B cell (primary cell): ENCODE results near the gene CTDNEP1. TPM values are rescaled to one million over a fixed set of nuclear protein-coding genes. Genes with fewer than 3 reads are reported as not detected.

Source experiments
- ATAC-seq: fragments of 200-7000 bp; cut with Tn5 transposase; one replicate; pipeline ENCODE4 v1.10.0; 2021; ENCODE audit warnings: low read depth, mild to moderate bottlenecking, moderate number of reproducible peaks, moderate library complexity
- CTCF ChIA-PET: fragments of 350-600 bp; sonication (Branson Sonifier 250); formaldehyde crosslinking; loops from one replicate; lab custom pipeline; 2021; ENCODE audit warnings: antibody characterized with exemption, inconsistent platforms; lab: Charles Lee
- POLR2A ChIA-PET: fragments of 350-600 bp; sonication (Branson Sonifier 250); formaldehyde crosslinking; loops from one replicate; lab custom pipeline; 2021; ENCODE audit warnings: antibody characterized with exemption; lab: Charles Lee
- DNase-seq: peaks from one replicate; pipeline ENCODE4 v3.0.0; 2013
- H2AFZ ChIP-seq: 2 replicates; pipeline ENCODE4 v1.6.1; 2012; ENCODE audit warnings: mild to moderate bottlenecking, low read depth, low read length; ENCODE audit not compliant: insufficient read depth, poor library complexity, severe bottlenecking
- H3K27ac ChIP-seq, 2 donors: 1 replicate in 1 of 2; 2 replicates in 1 of 2; pipeline ENCODE4 v1.5.1; 2012 to 2013; ENCODE audit warnings: low read length in 2 of 2, mild to moderate bottlenecking in 2 of 2, moderate library complexity in 1 of 2
- H3K27me3 ChIP-seq, 4 experiments: fragments of 200-600 bp in 1 of 4; sonication (generic) in 1 of 4; replicated peaks in 1 of 4; 1 replicate in 2 of 4; 2 replicates in 2 of 4; pipeline versions ENCODE4 v1.6.1 to v1.7.0; 2013 to 2016; ENCODE audit warnings: low read length in 3 of 4, mild to moderate bottlenecking in 2 of 4, mixed read lengths in 1 of 4, moderate library complexity in 1 of 4; ENCODE audit not compliant: insufficient read depth in 4 of 4, control insufficient read depth in 3 of 4; ENCODE audit errors: control extremely low read depth in 1 of 4
- H3K36me3 ChIP-seq, 2 experiments: replicated peaks in 1 of 2; 1 replicate in 1 of 2; 2 replicates in 1 of 2; pipeline versions ENCODE4 v1.6.1 to v1.7.1; 2013; ENCODE audit warnings: low read length in 1 of 2; ENCODE audit not compliant: insufficient read depth in 2 of 2, control insufficient read depth in 1 of 2; ENCODE audit errors: control extremely low read depth in 1 of 2, extremely low read depth in 1 of 2
- H3K4me1 ChIP-seq, 2 donors: fragments of 200-600 bp in 1 of 2; sonication (generic) in 1 of 2; 1 replicate in 1 of 2; 2 replicates in 1 of 2; pipeline versions ENCODE4 v1.5.1 to v1.6.1; 2013 to 2017; ENCODE audit warnings: low read length in 2 of 2; ENCODE audit not compliant: control insufficient read depth in 2 of 2, insufficient read depth in 2 of 2
- H3K4me2 ChIP-seq: replicated peaks from 2 replicates; pipeline ENCODE3; 2012; ENCODE audit warnings: mild to moderate bottlenecking, low read depth, low read length; ENCODE audit not compliant: poor library complexity, severe bottlenecking
- H3K4me3 ChIP-seq, 5 experiments: fragments of 200-600 bp in 1 of 5; sonication (generic) in 1 of 5; 1 replicate in 3 of 5; 2 replicates in 2 of 5; pipeline versions ENCODE4 v1.5.1 to v1.7.0; 2011 to 2016; ENCODE audit warnings: low read length in 4 of 5, mild to moderate bottlenecking in 4 of 5, low read depth in 2 of 5, control low read depth in 1 of 5, moderate library complexity in 1 of 5; ENCODE audit not compliant: insufficient read depth in 1 of 5; ENCODE audit errors: control extremely low read depth in 1 of 5, extremely low read depth in 1 of 5
- H3K79me2 ChIP-seq: fragments of 200-600 bp; sonication (generic); one replicate; pipeline ENCODE4 v1.6.0; 2016; ENCODE audit warnings: low read length; ENCODE audit not compliant: control insufficient read depth, insufficient read depth
- H3K9ac ChIP-seq: fragments of 200-600 bp; sonication (generic); 2 replicates; pipeline ENCODE4 v1.6.1; 2017; ENCODE audit warnings: mild to moderate bottlenecking, low read length, moderate library complexity
- H3K9me3 ChIP-seq, 3 donors: one replicate each; pipeline versions ENCODE4 v1.6.1 to v1.7.1; 2013; ENCODE audit warnings: low read length in 2 of 3; ENCODE audit not compliant: control insufficient read depth in 2 of 3, insufficient read depth in 1 of 3; ENCODE audit errors: control extremely low read depth in 1 of 3
- H4K20me1 ChIP-seq: 2 replicates; pipeline ENCODE4 v1.6.0; 2012; ENCODE audit warnings: mild to moderate bottlenecking, low read length; ENCODE audit not compliant: insufficient read depth, control insufficient read depth, poor library complexity, severe bottlenecking
- H3K27ac Mint-ChIP-seq: one replicate; pipeline ENCODE4 v1.8.0; 2021; ENCODE audit warnings: mixed read lengths
- H3K27me3 Mint-ChIP-seq: one replicate; pipeline ENCODE4 v1.8.0; 2021; ENCODE audit warnings: mixed read lengths
- H3K4me1 Mint-ChIP-seq: one replicate; pipeline ENCODE4 v1.8.0; 2021; ENCODE audit warnings: mixed read lengths
- H3K4me3 Mint-ChIP-seq: one replicate; pipeline ENCODE4 v1.8.0; 2021; ENCODE audit warnings: mixed read lengths
- H3K9me3 Mint-ChIP-seq: one replicate; pipeline ENCODE4 v1.8.0; 2022; ENCODE audit warnings: mixed read lengths; ENCODE audit not compliant: insufficient read depth
- EZH2 ChIP-seq: IDR thresholded peaks from 2 replicates; pipeline ENCODE4 v1.6.1; 2012; ENCODE audit warnings: borderline replicate concordance, low read depth, mild to moderate bottlenecking, moderate library complexity, low read length; ENCODE audit not compliant: insufficient read depth, poor library complexity, severe bottlenecking
- WGBS: methylation state at CpG from one replicate; pipeline ENCODE4 v1.1.5; 2013; ENCODE audit warnings: missing lambda C conversion rate; ENCODE audit not compliant: insufficient coverage; 5-methylcytosine and 5-hydroxymethylcytosine counted together
- intact Hi-C: fragments of 100-400 bp; cut with micrococcal nuclease; formaldehyde crosslinking; loops from one replicate; pipeline ENCODE4 v1.10.0; 2022
- polyA plus RNA-seq: library from polyadenylated mRNA; depleted of rRNA; stranded (reverse); fragments of >200 nt; gene quantifications from 2 replicates; pipeline ENCODE4 v1.2.3, GENCODE V29; 2012
- total RNA-seq, 2 donors: library from RNA; stranded (reverse); fragments of 120-200 nt in 1 of 2; gene quantifications; 1 replicate in 1 of 2; 2 replicates in 1 of 2; pipeline versions ENCODE4 v1.2.3 to v1.2.4, GENCODE V29; 2013 to 2022
- TF ChIP-seq, protein P1 (sequence below): fragments of 200-600 bp; IDR thresholded peaks from one replicate; pipeline ENCODE4 v1.8.0; 2022; ENCODE audit warnings: antibody characterized with exemption, mild to moderate bottlenecking

CTDNEP1 gene
- total and polyA plus RNA-seq, 2 donors (not counting 1 experiment from before 2014, with no cell fraction given), result 125 to 162 TPM

DNA sequence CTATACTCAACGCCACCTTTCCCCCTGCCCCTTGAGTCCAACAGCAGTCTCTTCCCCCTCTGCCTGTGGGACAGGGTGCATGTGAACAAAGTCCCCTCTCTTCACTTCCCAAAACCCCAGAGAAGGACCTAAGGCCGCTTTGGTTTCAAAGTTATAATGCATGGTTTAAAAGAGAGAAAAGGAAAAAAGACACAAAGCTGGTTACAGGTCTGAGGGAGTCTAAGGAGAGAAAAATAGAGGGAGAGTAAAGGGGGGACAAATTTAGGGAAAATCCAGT is 8.1 kb downstream of the CTDNEP1 start:
- H3K4me2 ChIP-seq, result peak overlapping the region; percentile 79
- no CpG with 5 or more reads among the region's 2 CpGs for WGBS
- H4K20me1 ChIP-seq, result peaks cover 20% of the 10 kb centered on the region
- peaks cover 8 to 37% of the 10 kb centered on the region in 2 experiments for H3K36me3 ChIP-seq
- Mint-ChIP-seq H3K27ac (peak overlapping the region; percentile 100), H3K27me3 (no peaks in the 10 kb centered on the region), H3K4me3 (peak overlapping the region; percentile 98), H3K9me3 (no peaks in the 10 kb centered on the region), H3K4me1 (peaks cover 36% of the 10 kb centered on the region)
- H3K9ac ChIP-seq, result peak overlapping the region; percentile 82
- peak overlapping the region; percentile 94 to 97 for H3K27ac ChIP-seq
- intact Hi-C loops, result no loop called here
- no peaks in the 10 kb centered on the region for H3K9me3 ChIP-seq
- ChIA-PET CTCF (interaction anchor here (1.3 to 1.4 kb wide), 2 partner anchors 23 to 198 kb away, joined by 4 to 11 read pairs; no protein-coding TSS in a partner anchor), POLR2A (interaction anchor here (0.5 to 13.1 kb wide), 6 partner anchors 8 to 221 kb away, joined by 3 to 157 read pairs (median 5); partner anchors contain the start of genes ACADVL, CTDNEP1, DLG4 and DVL2)
- H2AFZ ChIP-seq, result peak overlapping the region; percentile 86
- ATAC-seq, result no peak
- H3K27me3 ChIP-seq, result no peaks in the 10 kb centered on the region
- peaks cover 48% of the 10 kb centered on the region for H3K79me2 ChIP-seq
- TF ChIP-seq, protein P1, sequence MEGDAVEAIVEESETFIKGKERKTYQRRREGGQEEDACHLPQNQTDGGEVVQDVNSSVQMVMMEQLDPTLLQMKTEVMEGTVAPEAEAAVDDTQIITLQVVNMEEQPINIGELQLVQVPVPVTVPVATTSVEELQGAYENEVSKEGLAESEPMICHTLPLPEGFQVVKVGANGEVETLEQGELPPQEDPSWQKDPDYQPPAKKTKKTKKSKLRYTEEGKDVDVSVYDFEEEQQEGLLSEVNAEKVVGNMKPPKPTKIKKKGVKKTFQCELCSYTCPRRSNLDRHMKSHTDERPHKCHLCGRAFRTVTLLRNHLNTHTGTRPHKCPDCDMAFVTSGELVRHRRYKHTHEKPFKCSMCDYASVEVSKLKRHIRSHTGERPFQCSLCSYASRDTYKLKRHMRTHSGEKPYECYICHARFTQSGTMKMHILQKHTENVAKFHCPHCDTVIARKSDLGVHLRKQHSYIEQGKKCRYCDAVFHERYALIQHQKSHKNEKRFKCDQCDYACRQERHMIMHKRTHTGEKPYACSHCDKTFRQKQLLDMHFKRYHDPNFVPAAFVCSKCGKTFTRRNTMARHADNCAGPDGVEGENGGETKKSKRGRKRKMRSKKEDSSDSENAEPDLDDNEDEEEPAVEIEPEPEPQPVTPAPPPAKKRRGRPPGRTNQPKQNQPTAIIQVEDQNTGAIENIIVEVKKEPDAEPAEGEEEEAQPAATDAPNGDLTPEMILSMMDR, result no peak
- no peak for TF ChIP-seq EZH2
- no peak for DNase-seq
- H3K4me3 ChIP-seq, result peak overlapping the region; percentile 31 to 99 (median 99)
- peaks cover 24 to 28% of the 10 kb centered on the region in 2 donors for H3K4me1 ChIP-seq

DNA sequence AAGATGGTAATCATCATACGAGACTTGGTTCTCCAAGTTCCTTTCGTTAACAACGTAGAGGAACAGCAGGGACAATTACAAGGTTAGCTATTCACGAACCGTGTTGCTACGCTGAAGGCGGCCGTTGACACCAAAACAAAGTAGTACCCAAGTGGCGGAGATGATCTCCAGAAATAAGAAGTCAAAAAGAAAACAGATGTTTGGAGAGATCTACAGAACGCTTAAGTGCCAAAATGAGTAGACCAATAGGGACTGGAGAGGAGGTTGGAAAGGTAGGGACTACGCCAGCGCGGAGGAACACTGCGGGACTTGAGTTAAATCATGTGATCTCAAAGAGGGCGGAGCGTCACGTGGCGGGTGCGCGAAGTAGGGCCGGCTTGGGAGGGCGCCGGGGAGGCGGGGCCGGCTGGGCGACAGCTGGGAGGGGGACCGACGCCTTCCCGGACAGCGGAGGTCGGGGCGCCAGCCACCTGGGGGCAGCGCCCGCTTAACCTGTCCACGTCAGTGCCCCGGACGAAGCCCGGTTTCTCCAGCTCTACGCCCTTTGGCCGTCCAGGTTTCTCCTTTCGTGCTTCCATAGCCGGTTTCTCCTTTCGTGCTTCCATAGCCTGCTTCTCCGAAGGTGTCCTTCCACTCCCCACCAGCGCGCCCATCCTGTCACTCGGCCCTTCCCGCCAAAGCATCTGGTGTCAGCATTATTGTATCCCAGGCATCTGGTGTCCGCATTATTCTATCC is 8.6 kb downstream of the CTDNEP1 start:
- Mint-ChIP-seq H3K4me3 (peak overlapping the region; percentile 98), H3K9me3 (no peaks in the 10 kb centered on the region), H3K27ac (peak overlapping the region; percentile 100), H3K4me1 (peaks cover 36% of the 10 kb centered on the region), H3K27me3 (no peaks in the 10 kb centered on the region)
- H3K79me2 ChIP-seq, result peaks cover 43% of the 10 kb centered on the region
- DNase-seq (peak; percentile 99), ATAC-seq (peak; percentile 42)
- peaks cover 8 to 37% of the 10 kb centered on the region in 2 experiments for H3K36me3 ChIP-seq
- H2AFZ ChIP-seq, result peak overlapping the region; percentile 86
- peaks cover 20% of the 10 kb centered on the region for H4K20me1 ChIP-seq
- H3K4me1 ChIP-seq, result peaks cover 24 to 28% of the 10 kb centered on the region in 2 donors
- no peaks in the 10 kb centered on the region for H3K27me3 ChIP-seq
- H3K9me3 ChIP-seq, result no peaks in the 10 kb centered on the region
- peak overlapping the region; percentile 94 to 97 for H3K27ac ChIP-seq
- TF ChIP-seq EZH2, result no peak
- TF ChIP-seq, protein P1, result no peak
- peak overlapping the region; percentile 82 for H3K9ac ChIP-seq
- CTCF ChIA-PET, result interaction anchor here (0.5 to 5.0 kb wide), 7 partner anchors 8 to 197 kb away, joined by 3 to 36 read pairs (median 5); partner anchors contain the start of genes ACADVL, CTDNEP1, DLG4 and DVL2
- intact Hi-C loops, result loop anchor here (1.0 kb wide), 1 partner anchor 86 kb away; the partner anchor contains the start of gene NEURL4
- peak overlapping the region; percentile 81 to 99 (median 99) for H3K4me3 ChIP-seq
- 4% methylated on average over 49 of the region's 49 CpGs for WGBS
- POLR2A ChIA-PET, result interaction anchor here (0.5 to 13.1 kb wide), 14 partner anchors 9 to 614 kb away, joined by 3 to 157 read pairs (median 4); partner anchors contain the start of genes ACADVL, CTDNEP1, DLG4 and DVL2
- peak overlapping the region; percentile 79 for H3K4me2 ChIP-seq
